GM13977 (cell line): ENCODE results near the gene ANKRD33B.

ENCODE experiments used
- DNase-seq: peaks from one replicate; pipeline ENCODE4 v3.0.0; 2012; ENCODE audit warnings: low spot score
- CTCF ChIP-seq: IDR thresholded peaks from 2 replicates; pipeline ENCODE4 v1.5.1; 2012; ENCODE audit warnings: mild to moderate bottlenecking, control low read depth; ENCODE audit not compliant: insufficient read depth; ENCODE audit errors: extremely low read depth, missing control alignments
- in situ Hi-C: fragments of 300-500 bp; cut with MboI; formaldehyde crosslinking; loops from one replicate; pipeline ENCODE4 v1.12.0; 2022; ENCODE audit warnings: low sequenced_read_pairs, low pct_unique_long_range_greater_than_20kb, mixed read lengths, inconsistent platforms; ENCODE audit not compliant: unreplicated experiment

Gene ANKRD33B

GRCh38 chr5:10522224-10522611 lies 41.7 kb upstream of the ANKRD33B start:
- TF ChIP-seq CTCF: no peak
- in situ Hi-C loops: no loop called here
- no peak for DNase-seq

- TF ChIP-seq CTCF: no peak
- in situ Hi-C loops: no loop called here
- DNase-seq: no peak
Observed at GRCh38 chr5:10524376-10525123, 39.3 kb upstream of the ANKRD33B start.

GRCh38 chr5:10525124-10525495 lies 38.8 kb upstream of the ANKRD33B start:
- in situ Hi-C loops: no loop called here

GRCh38 chr5:10527281-10527950 lies 36.5 kb upstream of the ANKRD33B start:
- no peak for TF ChIP-seq CTCF
- no peak for DNase-seq
- in situ Hi-C loops: no loop called here

More at GRCh38 chr5:10525124-10525495, 38.8 kb upstream of the ANKRD33B start:
- TF ChIP-seq CTCF: no peak
- DNase-seq: no peak

- in situ Hi-C loops: no loop called here
- DNase-seq: no peak
- no peak for TF ChIP-seq CTCF
Observed at GRCh38 chr5:10528056-10528816, 35.6 kb upstream of the ANKRD33B start.

GRCh38 chr5:10528827-10529226 lies 35.0 kb upstream of the ANKRD33B start:
- no peak for TF ChIP-seq CTCF

More at GRCh38 chr5:10528827-10529226, 35.0 kb upstream of the ANKRD33B start:
- no peak for DNase-seq
- in situ Hi-C loops: no loop called here
